HG02884 (cell line): ENCODE results near the gene PDE9A.
"Not testable (repeated sequence)": the region's sequence is repeated elsewhere in the genome, so short reads cannot be mapped to it uniquely, and the experiment has no call there.

ENCODE experiments used
- ATAC-seq: cut with Tn5 transposase; IDR thresholded peaks from one replicate; pipeline ENCODE4 v1.9.1; 2021; ENCODE audit warnings: mild to moderate bottlenecking, moderate library complexity; ENCODE audit not compliant: unreplicated experiment

The PDE9A gene

DNA sequence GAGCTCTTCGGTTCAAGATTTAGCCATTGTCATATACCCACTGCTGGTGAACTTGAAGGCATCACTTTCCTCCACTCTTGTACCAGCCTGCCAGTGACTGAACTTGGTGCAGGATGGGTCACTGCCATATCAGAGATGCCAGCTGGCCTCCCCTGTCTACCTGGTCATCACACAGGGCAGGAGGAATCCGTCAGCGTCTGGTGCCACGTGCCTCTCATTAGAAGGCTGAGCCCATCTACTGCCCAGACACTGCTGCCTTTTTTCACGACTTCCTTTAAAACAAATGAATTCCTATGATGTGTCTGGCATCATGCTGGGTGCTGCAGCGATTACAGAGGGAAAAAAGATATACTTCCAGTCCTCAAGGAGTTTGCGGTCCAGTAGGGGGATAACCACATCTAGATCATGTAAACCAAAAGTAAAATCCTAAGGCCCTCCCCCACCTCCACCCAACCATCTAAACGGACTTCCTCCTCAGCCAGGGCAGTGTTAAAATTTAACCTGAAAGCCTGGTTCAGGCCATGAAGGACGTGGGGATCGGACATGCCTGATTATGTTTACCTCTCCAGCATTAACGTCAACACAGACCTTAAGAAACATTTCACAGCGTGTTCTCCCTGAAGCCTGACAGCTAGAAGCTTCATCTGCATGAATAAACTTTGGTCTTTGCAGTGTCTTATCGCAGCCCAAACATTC is 29.2 kb upstream of the PDE9A start:
- no peak for ATAC-seq

DNA sequence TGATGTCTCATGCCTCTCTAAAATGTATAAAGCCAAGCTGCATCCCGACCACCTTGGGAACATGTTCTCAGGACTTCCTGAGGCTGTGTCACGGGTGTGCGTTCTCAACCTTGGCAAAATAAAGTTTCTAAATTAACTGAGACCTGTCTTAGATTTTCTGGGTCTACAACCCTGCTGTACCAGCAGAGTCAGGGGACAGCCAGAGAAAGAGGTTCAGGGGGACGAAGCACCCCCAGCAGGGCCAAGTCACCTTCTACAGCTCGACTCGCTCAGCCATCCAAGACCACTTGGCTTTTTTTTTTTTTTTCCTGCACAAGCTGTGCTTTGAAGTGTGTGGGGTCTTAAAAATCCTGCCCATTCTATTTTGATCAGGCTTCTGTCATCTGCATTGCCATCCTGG is 28.5 kb upstream of the PDE9A start:
- ATAC-seq = no peak

DNA sequence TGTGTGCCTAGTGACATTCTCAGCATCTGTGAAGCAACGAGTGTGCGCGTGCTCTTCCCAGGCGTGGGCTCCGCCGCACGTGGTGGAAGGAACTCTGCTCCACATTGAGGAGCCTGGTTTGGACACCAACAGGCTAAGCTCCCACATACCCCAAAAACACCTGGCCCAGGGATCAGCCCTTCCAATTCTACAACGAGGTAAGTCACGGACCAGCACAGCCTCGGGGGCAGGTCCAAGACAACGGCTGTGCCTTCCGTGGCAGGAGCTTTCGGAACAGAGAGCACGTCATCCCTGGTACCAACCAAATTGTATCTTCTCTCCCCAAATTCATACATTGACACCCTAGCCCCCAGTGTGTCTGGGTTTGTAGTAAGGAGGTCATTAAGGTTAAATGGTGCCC is 27.2 kb upstream of the PDE9A start:
- ATAC-seq = no peak

DNA sequence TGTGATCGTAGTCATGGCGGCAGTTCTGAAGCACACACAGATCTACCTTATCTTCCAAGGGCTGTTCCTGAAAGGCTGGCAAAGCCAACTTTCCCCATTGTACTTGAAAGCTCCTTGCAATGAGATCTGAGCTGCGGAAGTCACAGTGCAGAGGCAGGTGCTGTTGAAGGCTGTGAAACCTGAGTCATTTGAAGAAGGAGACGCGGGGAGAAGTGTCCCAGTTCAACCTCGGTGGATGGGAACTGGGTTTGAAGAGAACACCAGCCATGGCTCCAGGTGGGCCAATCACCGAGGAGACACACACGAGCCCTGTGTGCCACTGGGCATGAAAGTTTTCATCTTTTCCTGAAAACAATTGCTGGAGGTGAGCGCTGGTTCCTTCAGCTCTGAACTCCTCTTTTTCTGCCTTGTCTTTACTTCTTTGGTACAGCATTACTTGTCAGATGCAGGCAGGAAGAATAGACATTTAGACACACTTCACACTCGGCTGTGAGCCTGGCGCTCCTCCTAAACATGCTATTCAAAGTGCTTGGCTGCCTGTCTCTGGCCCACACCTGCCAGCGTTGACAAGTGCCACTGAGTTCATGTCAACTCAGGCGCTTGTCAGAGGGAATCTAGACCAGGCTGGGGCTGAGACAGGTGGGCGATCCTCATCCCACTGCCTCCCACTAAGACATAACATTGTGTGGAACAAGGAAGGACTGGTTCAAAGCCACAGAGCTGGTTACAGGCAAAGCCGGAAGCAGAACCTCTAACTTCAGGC is 25.7 kb upstream of the PDE9A start:
- no peak for ATAC-seq

DNA sequence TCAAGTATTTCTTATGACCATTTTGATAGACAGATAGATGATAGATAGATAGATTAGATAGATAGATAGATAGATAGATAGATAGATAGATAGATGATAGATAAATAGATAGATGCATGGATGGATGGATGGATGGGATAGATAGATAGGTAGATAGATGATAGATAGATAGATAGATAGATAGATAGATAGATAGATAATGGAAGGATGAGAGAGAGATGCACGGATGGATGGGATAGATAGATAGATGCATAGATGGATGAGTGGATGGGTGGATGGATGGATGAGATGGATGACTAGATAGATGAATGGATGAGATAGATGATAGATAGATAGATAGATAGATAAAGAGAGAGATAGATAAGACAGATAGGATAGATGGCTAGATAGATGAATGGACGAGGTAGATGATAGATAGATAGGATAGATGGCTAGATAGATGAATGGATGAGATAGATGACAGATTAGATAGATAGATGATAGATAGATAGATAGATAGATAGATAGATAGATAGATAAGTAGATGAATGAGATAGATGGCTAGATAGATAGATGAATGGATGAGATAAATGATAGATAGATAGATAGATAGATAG is 24.9 kb upstream of the PDE9A start:
- ATAC-seq = not testable (repeated sequence)

DNA sequence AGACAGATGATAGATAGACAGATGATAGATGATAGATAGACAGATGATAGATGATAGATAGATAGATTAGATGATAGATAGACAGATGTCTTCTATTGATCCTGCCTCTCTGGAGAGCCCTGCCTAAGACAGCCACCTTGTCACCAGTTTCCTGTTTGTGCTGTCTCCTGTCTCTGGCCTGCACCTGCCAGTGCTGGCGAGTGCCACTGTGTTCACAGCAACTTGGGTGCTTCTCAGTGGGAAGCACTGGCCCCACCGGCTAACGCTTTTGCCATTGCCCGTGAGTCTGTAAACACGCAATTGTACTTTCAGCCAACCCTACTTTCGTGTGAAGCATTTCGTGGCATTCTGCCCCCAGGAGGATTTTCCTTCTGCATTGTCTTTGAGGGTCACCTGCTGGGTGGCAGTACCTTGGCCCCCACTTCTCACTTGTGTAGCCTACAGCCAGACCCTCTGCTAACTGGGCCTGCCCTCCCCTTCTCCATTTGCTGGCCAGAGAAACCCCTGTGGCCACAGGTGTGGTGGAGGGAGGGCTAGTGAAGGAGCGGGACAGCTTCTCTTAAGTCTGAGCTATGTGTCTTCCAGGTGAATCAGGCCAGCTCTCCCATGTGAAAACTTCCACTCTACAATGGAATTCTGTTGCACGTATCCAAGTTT is 23.4 kb upstream of the PDE9A start:
- no peak for ATAC-seq

DNA sequence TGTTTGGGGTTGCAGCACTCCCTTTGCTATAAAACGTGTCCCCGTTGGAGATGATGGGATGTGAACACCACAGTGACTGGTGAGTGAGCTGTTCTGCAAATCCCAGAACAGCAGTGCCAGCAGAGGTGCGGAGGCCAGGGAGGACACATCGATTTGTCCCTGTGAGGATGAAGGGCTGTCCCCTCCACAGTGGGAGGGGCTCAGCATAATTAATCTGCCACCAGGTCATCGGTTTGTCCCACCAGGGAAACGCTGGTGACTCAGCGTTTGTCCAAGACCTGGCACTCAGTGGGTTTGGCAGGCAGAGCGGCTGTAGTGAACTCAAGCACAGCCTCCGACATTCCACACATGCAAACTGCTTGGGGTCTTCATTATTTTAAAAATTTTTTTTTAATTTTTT is 22.8 kb upstream of the PDE9A start:
- no peak for ATAC-seq

DNA sequence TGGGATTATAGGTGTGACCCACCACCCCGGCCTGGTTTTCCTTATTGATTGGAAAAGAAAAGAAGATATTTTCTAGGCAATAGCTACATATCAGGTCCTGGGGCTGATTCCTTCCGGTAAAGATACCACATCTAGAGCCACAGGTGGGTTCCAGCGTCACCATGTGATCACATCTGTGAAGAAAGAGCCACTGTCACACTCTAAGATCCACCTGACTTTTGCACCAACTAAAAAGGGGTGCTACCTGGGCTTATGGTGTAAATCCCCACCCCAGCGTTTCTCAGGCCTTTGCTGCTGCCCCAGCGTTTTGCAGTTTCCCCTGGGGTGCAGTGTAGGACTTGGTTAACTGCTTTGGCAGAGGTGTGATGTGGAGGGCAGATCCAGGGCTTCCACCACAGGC is 22.3 kb upstream of the PDE9A start:
- no peak for ATAC-seq

DNA sequence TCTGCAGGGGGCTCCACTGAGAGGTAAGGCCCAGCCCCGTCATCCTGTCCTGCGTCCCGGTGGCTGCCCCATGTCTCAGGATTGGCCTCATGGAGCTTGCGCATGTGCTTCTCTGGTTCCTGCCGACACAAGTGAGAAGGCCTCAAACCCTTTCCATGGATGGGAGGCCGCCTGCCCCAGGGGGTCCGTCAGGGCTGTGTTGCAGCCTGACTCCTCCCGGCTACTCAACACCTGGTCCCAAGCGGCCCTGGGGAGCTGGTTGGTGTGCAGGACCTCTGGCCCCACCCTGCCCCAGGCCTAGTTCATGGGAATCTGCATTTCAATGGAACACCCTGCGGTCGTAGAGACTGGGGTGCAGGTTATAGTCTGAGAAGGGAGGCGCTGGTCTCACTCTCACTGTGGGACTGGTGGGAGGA is 21.1 kb upstream of the PDE9A start:
- no peak for ATAC-seq

DNA sequence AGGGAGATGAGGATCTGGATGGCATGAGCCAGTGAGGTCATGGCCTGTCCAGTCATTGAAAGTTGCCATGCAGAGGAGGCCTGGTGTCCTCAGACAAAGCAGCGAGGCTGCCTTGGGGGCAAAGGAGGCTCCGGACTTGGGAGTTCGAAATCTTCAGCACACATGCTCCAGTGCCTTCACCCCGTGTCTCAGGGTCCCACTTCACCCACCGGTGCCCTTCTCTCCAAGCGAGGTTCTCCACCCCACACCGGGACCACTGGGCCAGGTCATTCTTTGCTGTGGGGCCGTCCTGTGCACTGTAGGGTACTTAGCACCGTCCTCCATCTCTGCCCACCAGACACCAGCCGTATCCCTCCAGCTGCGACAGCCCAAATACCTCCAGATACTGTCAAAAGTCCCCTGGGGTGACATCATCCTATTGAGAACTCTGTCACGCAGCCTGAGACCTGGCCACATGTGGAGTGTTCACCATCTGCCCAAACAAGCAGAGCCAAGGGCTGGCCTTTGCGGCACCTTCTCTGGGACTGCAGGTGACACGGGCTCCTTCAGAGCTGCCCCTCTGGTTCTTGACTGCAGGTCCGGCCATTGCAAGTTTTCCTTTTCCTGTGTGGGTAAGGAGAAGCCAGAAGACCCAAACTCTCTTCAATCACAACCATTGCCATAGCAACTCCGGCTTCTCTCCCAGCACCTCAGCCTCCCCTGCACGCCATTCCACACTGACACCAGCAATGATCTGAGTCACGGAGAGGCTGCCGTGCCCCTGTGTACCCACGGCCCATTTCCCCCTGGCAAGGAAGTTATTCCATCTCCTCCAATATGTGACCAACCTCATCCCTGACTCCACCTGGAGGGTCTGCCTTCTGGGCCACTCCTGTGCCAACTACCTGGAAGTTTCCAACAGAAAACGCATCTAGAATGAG is 20.4 kb upstream of the PDE9A start:
- ATAC-seq = no peak

DNA sequence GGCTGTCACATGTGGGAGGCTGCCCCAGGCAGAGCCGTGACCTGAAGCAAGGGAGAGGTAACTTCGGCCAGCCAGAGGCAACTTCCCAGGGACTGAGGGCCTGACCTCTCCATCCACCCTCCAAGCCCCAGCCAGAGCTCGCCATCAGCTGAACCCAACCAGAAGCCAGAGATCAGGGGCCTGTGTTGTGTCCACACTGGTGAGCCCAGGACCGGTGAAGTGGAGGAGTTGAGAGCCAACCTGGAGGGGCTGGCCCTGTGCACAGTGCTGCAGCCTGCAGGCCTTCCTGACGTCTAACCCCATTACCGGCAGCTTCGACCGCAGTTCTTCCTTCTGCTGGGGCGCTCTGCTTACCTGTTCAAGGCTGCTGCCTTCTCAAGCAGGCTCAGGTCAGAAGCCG is 19.6 kb upstream of the PDE9A start:
- no peak for ATAC-seq

DNA sequence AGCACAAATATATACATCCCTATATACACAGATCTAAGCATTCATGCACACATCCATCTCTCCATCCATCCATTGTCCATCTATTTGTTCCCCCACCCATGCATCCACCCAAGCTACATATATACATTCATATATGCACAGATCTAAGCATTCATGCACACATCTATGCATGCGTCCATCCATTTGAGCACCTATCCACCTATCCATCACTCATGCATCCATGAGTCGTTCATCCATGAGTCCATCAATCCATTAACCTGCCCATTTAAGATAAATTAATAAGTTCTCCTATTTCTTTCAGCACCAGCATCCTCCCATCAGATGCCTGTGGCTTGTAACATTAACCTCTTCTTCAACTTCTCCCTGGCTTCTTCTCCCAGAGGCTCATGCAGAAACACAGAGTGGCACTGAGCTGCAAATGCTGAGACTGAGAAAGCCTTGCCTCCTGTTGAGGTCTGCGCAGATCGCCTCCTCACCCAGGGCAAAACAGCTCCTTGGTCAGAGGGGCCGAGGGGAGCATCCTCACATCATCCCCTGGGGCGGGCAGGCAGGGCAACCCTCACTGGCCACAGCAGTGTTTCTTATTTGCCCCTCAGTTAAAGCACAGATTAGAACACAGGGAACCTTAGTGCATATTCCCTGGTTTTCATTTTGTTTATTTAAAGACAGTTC is 17.4 kb upstream of the PDE9A start:
- ATAC-seq = no peak

DNA sequence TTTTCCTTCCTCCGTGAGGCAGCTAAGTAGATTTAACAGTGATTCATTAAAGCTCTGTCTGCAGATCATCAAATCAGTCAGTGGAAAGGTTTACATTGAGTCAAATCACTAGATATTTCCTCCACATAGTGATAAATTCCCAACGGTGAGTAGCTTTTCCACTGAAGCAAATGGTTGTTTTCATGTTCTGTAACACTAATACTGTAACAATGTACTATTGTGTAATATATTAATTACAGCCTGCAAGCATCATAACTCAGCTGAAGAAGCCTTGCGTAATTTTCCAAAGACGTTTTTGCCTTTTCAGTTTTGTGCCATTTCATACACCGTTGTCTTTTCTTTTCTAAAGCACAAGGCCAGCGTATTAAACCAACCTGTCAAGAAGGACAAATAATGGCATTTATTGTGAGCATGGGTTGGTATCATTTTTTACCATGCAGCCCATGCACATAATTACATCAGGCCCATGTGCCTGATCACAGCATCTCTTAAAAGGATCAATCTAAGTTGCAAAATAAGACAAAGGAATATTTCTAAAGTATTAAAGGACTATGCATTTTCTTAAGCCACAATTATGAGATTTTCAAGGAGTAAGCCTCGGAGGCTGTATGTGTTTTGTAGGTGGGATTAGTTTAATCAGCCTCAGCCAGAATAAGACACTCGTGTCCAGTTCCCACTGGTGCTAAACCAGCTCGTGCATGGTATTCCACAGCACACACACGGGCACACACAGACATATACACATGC is 16.7 kb upstream of the PDE9A start:
- ATAC-seq = no peak

DNA sequence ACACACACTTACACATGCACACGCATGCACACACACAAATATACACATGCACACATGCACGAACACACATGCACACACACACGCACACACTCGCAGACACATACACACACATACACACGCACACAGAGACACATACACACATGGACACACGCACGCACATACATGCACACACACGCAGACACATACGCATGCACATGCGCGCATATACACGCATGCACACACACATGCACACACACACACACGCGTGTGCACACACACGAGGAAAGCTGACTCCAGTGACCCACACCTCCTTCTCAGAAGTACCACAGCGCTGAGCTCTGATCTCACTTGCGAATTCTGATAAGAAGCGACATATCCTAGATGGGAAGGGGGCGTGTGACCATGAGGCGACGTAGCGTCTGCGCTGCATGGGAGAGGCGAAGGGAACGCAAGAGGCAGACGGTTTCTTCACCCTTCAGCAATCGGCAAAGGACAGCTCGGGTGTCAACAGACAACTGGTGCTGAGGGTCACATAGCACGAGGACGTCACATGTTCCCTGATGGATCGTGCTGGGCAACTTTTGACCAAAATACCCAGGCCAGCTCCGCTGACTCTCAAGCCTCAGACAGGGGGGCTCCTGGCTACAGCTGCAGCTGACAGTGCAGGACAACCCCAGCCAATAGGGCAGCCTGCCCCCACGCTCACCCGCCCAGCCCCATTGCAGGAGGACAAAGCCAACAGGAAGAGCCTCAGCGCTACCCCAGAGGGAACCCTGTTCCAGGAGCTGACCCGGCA is 16.0 kb upstream of the PDE9A start:
- ATAC-seq = no peak

DNA sequence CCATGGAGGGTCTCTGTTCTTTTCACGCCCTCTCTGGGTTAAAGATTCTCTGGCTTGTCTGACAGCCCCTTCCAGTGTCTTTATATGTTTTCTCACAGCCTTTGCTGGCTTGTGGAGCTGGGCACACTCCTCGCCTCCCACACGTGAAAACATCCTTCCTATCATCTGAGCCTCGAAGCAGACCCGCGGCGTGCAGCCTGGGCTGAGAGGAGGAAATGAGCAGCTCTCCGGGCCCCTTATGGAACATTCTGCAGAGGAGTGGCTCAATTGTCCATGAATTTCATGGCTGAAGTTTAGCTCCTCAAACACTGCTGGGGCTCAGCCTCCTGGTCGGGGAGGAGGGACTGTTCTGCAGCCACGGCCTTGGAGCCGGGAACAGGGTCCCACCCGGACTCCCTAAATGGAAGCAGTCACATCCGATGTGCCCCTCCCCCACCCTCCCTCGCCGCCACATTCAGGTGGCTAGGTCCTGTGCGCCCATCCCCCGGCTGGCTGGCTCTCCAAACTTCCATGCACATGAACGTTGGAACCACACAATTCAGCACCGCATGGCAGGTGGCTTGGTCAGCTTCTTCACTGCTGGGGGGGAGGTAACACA is 15.1 kb upstream of the PDE9A start:
- ATAC-seq = no peak

DNA sequence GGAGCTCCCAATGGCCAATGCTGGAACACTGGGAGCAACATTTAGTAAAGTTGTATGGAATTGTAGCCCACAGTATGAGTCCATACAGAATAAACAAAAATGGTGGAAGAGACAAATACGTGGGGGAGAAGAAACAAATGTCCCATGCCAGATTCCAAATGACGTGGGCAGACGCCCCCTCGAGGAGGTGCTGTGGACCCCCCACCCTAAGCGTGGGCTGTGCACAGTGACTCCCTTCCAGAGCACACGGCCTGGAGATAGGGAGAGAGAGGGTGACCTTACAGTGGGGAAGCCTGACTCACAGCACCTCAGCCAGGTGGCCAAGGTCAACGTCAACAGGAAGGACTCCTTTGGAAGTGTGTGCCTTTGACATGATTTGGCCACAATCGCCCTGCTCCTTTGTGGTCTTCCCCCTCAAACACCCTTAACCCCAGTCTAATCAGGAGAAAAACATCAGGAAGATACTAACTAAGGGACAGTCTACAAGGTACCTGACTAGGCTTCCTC is 13.7 kb upstream of the PDE9A start:
- no peak for ATAC-seq

DNA sequence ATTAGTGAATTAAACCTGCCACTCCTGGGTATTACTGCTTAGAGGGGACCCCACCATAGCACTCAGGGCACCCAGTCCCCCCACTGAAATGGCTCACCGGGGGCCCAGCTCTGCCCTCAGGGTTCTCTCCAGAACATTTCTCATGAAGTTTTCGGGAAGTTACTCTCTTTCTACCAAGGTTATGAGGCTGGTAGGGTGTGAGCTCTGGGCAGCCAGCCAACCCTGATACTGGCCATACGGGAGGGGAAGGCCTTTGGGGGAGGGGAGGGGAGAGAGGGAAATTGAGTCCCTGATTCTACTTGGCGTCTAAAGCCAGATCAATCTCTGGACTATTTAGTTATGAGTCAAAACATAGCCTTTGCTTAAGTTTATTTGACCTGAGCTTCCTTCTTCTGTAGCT is 12.9 kb upstream of the PDE9A start:
- ATAC-seq = no peak
